Measurements from ENCODE around the gene TNS3. TPM values are rescaled to one million over a fixed set of nuclear protein-coding genes. Genes with fewer than 3 reads are reported as not detected.
A peak's percentile ranks its signal among the peaks of the same experiment; 100 is the strongest.

TNS3 gene
- total RNA-seq, 1 donor from 2014 or later = 89.8 TPM

- Histone ChIP-seq H3K27me3 (no peaks in the 10 kb centered on the region), H3K27ac (peak overlapping the region; percentile 36 to 44), H3K4me3 (no peak overlapping the region), H3K4me1 (peaks cover 0 to 17% of the 10 kb centered on the region in 2 donors), H3K36me3 (no peaks in the 10 kb centered on the region), H3K9me3 (no peaks in the 10 kb centered on the region)
- DNase-seq (ENCODE audit: low spot score in 2 of 2) = no peak
- intact Hi-C loops (cut with DNase I) = no loop called here
- TF ChIP-seq CTCF (IDR thresholded peaks at IDR 0.05) = no peak
Measured at GRCh38 chr7:47550788-47551470, 31.0 kb downstream of the TNS3 start.

GRCh38 chr7:47549916-47550315 lies 32.0 kb downstream of the TNS3 start:
- no peaks in the 10 kb centered on the region for H3K9me3 ChIP-seq
- no peak for TF ChIP-seq CTCF (IDR thresholded peaks at IDR 0.05)
- no peak overlapping the region for H3K27ac ChIP-seq
- no peaks in the 10 kb centered on the region for H3K36me3 ChIP-seq
- DNase-seq (ENCODE audit: low spot score in 2 of 2) = no peak
- H3K4me3 ChIP-seq = no peak overlapping the region
- no peaks in the 10 kb centered on the region for H3K27me3 ChIP-seq
- peaks cover 0 to 17% of the 10 kb centered on the region in 2 donors for H3K4me1 ChIP-seq
- intact Hi-C loops (cut with DNase I) = no loop called here

GRCh38 chr7:47549397-47549796 lies 32.5 kb downstream of the TNS3 start:
- no peaks in the 10 kb centered on the region for H3K36me3 ChIP-seq
- H3K27me3 ChIP-seq = no peaks in the 10 kb centered on the region
- no peak overlapping the region for H3K4me3 ChIP-seq
- no peak overlapping the region for H3K27ac ChIP-seq
- H3K9me3 ChIP-seq = no peaks in the 10 kb centered on the region
- peaks cover 0 to 17% of the 10 kb centered on the region in 2 donors for H3K4me1 ChIP-seq
- TF ChIP-seq CTCF (IDR thresholded peaks at IDR 0.05) = no peak
- intact Hi-C loops (cut with DNase I) = no loop called here
- DNase-seq (ENCODE audit: low spot score in 2 of 2) = no peak

GRCh38 chr7:47548546-47548945 lies 33.4 kb downstream of the TNS3 start:
- H3K4me1 ChIP-seq = peaks cover 0 to 17% of the 10 kb centered on the region in 2 donors
- no peak overlapping the region for H3K27ac ChIP-seq
- intact Hi-C loops (cut with DNase I) = no loop called here
- no peaks in the 10 kb centered on the region for H3K36me3 ChIP-seq
- DNase-seq (ENCODE audit: low spot score in 2 of 2) = no peak
- no peaks in the 10 kb centered on the region for H3K27me3 ChIP-seq
- H3K4me3 ChIP-seq = no peak overlapping the region
- H3K9me3 ChIP-seq = no peaks in the 10 kb centered on the region
- TF ChIP-seq CTCF (IDR thresholded peaks at IDR 0.05) = no peak

- TF ChIP-seq CTCF (IDR thresholded peaks at IDR 0.05) = no peak
- Histone ChIP-seq H3K27me3 (no peaks in the 10 kb centered on the region), H3K36me3 (no peaks in the 10 kb centered on the region), H3K4me1 (peaks cover 0 to 11% of the 10 kb centered on the region in 2 donors), H3K4me3 (no peak overlapping the region), H3K9me3 (no peaks in the 10 kb centered on the region), H3K27ac (no peak overlapping the region)
- intact Hi-C loops (cut with DNase I) = no loop called here
- no peak for DNase-seq (ENCODE audit: low spot score in 2 of 2)
Measured at GRCh38 chr7:47546733-47547494, 35.0 kb downstream of the TNS3 start.

All from ascending aorta (tissue), 2 donors.